ENCODE measurements around the gene DPM2. TPM values are rescaled to one million over a fixed set of nuclear protein-coding genes. Genes with fewer than 3 reads are reported as not detected.

DPM2 gene
- total and polyA plus RNA-seq, 7 donors = 9.7 to 39.6 (median 16.6) TPM

DNA sequence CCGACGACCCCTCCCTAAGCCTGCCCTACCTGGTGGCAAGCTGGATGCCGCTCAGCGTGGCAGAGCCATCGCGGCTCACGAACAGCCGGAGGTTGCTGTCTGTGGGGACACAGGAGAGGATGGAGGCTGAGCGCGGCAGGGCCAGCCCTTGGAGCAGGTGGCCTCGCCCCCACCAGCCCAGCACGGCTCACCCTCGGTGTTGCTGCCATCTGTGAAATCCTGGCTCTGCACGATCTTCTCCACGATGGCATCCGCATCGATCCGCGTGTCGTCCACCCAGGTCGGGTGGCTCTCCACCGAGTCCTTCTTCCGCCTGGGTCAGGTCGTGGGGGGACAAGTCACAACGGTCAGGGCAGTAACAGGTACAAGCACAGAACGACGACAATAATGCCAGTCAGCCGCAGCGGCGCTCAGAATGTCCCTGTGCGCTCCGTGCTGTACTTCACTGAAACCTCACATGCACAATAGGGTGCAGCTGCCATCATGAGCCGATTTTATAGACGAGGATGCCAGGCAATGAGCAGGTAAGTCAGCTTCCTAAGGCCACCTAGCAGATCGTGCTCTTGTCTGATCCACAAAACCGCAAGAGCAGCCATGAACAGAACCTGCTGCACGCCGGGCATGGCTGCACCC, 7.0 kb upstream of the DPM2 start:
- Histone ChIP-seq H3K36me3 (ENCODE audit: insufficient read depth in 1 of 2, low read depth in 1 of 2) (peaks cover 0 to 24% of the 10 kb centered on the region in 2 donors), H3K4me3 (no peak overlapping the region), H3K27ac (no peak overlapping the region), H3K9me3 (no peaks in the 10 kb centered on the region), H3K4me1 (peaks cover 2% of the 10 kb centered on the region), H3K27me3 (ENCODE audit: insufficient read depth in 3 of 3, low read length in 2 of 3) (no peaks in the 10 kb centered on the region)
- DNase-seq (no peak), ATAC-seq (no peak)
- TF ChIP-seq CTCF (IDR thresholded peaks at IDR 0.05) = no peak
- intact Hi-C loops (cut with DNase I) = loop anchor here (2.0 to 10.0 kb wide), 3 partner anchors 90 to 173 kb away; no protein-coding TSS in a partner anchor
- WGBS, 3 donors = 91 to 93% (median 92%) methylated on average over 38 of the region's 38 CpGs

DNA sequence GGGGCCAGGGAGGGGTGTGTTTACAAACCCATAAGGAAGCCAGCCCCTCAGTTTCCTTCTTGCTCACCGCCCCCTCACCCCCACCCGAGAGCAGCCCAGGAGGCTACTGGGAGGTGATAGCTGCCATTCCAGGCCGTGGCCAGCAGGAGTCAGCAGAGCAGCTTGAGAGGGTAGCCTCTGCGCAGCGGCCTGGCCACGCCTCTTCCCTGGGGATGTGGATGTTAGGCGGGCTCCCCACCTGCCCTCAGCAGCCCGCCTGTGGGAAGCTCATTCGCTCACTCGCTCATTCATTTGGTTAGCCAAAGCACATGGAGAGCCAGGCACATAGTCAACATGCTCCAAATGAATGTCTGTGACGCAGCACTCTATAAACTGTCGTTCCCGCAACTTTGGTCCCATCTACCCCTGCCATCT, 6.1 kb upstream of the DPM2 start:
- Histone ChIP-seq H3K27ac (no peak overlapping the region), H3K4me1 (peaks cover 2% of the 10 kb centered on the region), H3K9me3 (no peaks in the 10 kb centered on the region), H3K36me3 (ENCODE audit: insufficient read depth in 1 of 2, low read depth in 1 of 2) (peaks cover 0 to 24% of the 10 kb centered on the region in 2 donors), H3K4me3 (no peak overlapping the region), H3K27me3 (ENCODE audit: insufficient read depth in 3 of 3, low read length in 2 of 3) (no peaks in the 10 kb centered on the region)
- ATAC-seq (peak; percentile 75 to 85 (median 78)), DNase-seq (peak; percentile 85 to 91)
- intact Hi-C loops (cut with DNase I) = loop anchor here (1.0 to 10.0 kb wide), 4 partner anchors 91 to 174 kb away; no protein-coding TSS in a partner anchor
- 51 to 65% (median 55%) methylated on average over 12 to 13 of the region's 13 CpGs for WGBS, 3 donors
- TF ChIP-seq CTCF (IDR thresholded peaks at IDR 0.05) = peak; percentile 75

DNA sequence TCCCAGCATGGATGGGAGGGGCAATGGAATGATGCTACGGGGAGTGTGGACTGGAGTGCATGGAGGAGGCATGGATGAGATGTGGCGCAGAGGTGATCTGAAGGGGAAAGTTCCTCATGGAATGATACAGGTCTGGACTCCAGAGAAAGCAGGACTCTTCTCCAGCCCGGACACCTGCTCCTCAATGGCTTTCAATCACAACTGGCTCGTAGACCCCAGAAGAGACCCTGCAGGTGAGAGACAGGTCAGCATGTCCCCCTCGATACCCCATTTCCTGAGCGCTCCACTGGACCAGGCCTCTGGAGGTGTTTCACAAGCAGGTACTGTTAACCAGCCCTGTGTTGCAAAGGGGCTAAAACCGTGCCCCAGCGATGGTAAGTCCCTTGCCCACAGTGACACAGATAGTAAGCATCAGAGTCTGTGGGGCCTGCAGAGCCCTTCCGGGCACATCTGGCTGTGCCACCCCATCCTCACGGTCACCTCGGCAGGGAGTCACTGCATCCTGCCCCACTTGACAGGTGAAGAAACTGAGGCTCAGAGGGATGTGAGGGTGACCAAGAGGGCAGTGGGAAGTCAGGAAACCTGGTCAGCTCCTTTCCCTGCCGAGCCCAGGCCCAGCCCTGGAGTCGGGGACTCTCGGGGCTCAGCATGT, 5.5 kb upstream of the DPM2 start:
- DNase-seq (no peak), ATAC-seq (peak in 1 of 4 donors; percentile 0)
- WGBS, 3 donors = 75 to 89% (median 82%) methylated on average over 14 of the region's 14 CpGs
- H3K4me3 ChIP-seq = no peak overlapping the region
- no peak overlapping the region for H3K27ac ChIP-seq
- intact Hi-C loops (cut with DNase I) = loop anchor here (1.0 to 10.0 kb wide), 3 partner anchors 91 to 174 kb away; no protein-coding TSS in a partner anchor
- peaks cover 0 to 24% of the 10 kb centered on the region in 2 donors for H3K36me3 ChIP-seq (ENCODE audit: insufficient read depth in 1 of 2, low read depth in 1 of 2)
- H3K27me3 ChIP-seq (ENCODE audit: insufficient read depth in 3 of 3, low read length in 2 of 3) = no peaks in the 10 kb centered on the region
- H3K9me3 ChIP-seq = no peaks in the 10 kb centered on the region
- TF ChIP-seq CTCF (IDR thresholded peaks at IDR 0.05) = no peak
- peaks cover 2% of the 10 kb centered on the region for H3K4me1 ChIP-seq

DNA sequence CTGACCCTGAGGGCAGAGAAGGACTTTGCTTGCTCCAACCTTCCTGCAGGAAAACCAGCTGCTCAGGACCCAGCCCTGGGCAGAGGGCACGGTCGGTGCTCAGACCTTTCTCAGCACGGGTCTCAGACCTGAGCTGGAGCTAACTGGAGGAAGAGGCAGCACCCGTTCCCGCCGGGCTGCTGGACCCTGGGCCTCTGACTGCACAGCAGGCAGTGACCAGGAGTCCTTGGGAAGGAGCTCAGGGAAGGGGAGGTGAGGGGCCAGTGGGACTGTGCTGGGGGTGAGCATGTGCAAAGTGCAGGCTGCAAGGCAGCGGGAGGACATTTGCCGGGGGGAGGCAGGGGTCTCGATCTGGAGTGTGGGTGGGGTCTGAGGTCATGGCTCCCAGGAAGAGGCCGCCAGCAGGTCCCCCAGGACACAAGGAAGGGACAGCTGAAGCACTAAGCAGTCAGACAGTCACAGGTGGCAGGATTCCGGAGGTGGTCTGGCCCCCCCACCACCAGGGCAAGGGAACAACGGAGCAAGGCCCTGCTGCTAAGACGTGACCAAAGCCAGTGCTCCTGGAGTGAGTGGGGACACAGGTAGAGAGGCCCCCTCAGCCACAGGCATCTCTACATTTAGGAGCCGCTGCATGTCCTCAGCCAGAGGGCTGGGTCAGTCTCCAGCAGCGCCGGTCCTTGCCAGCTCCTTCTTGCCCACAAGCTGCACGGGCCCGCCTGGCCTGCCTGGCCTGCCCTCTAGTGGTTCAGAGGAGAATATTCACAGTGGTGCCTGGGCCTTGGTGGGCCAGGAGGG, 4.8 kb upstream of the DPM2 start:
- Histone ChIP-seq H3K27ac (no peak overlapping the region), H3K9me3 (no peaks in the 10 kb centered on the region)

More for the DNA sequence above, 4.8 kb upstream of the DPM2 start:
- Histone ChIP-seq H3K36me3 (ENCODE audit: insufficient read depth in 1 of 2, low read depth in 1 of 2) (peaks cover 0 to 24% of the 10 kb centered on the region in 2 donors), H3K4me3 (no peak overlapping the region), H3K27me3 (ENCODE audit: insufficient read depth in 3 of 3, low read length in 2 of 3) (no peaks in the 10 kb centered on the region), H3K4me1 (peaks cover 2% of the 10 kb centered on the region)
- intact Hi-C loops (cut with DNase I) = loop anchor here (1.0 to 10.0 kb wide), 3 partner anchors 92 to 175 kb away; no protein-coding TSS in a partner anchor
- 34 to 50% (median 39%) methylated on average over 17 to 18 of the region's 18 CpGs for WGBS, 3 donors
- DNase-seq (peak; percentile 76 to 89), ATAC-seq (peak; percentile 74 to 85 (median 83))
- TF ChIP-seq CTCF (IDR thresholded peaks at IDR 0.05) = peak; percentile 88

Measured in psoas muscle (tissue), 8 donors.